Measurements from ENCODE around the gene GPNMB.
"Not testable (repeated sequence)": the region's sequence is repeated elsewhere in the genome, so short reads cannot be mapped to it uniquely, and the experiment has no call there.

The GPNMB gene

GRCh38 chr7:23246555-23246954, at the start of gene GPNMB:
GPNMB (plus strand) TSS chr7:23246775; CDS start chr7:23246858, 83 bp downstream.
- no peak for DNase-seq

- not testable (repeated sequence) for DNase-seq
These were observed 48.8 kb upstream of the GPNMB start for GRCh38 chr7:23197745-23198144.

- no peak for DNase-seq
These were observed 46.2 kb upstream of the GPNMB start for GRCh38 chr7:23200331-23200730.

- no peak for DNase-seq
These were observed 42.3 kb upstream of the GPNMB start for GRCh38 chr7:23204241-23204640.

- no peak for DNase-seq
These were observed 41.0 kb upstream of the GPNMB start for GRCh38 chr7:23205577-23205908.

- no peak for DNase-seq
These were observed 40.4 kb upstream of the GPNMB start for GRCh38 chr7:23205909-23206767.

- DNase-seq = no peak
These were observed 39.6 kb upstream of the GPNMB start for GRCh38 chr7:23207021-23207420.

GRCh38 chr7:23207884-23208283, 38.7 kb upstream of the GPNMB start:
- no peak for DNase-seq

GRCh38 chr7:23208316-23208715, 38.3 kb upstream of the GPNMB start:
- DNase-seq = no peak

- no peak for DNase-seq
These were observed 36.1 kb upstream of the GPNMB start for GRCh38 chr7:23210506-23210905.

GRCh38 chr7:23211589-23211988, 35.0 kb upstream of the GPNMB start:
- DNase-seq = no peak

- no peak for DNase-seq
These were observed 34.2 kb upstream of the GPNMB start for GRCh38 chr7:23212395-23212794.

- DNase-seq = no peak
These were observed 33.7 kb upstream of the GPNMB start for GRCh38 chr7:23212841-23213240.

GRCh38 chr7:23213755-23214154, 32.8 kb upstream of the GPNMB start:
- DNase-seq = no peak

GRCh38 chr7:23214423-23214822, 32.2 kb upstream of the GPNMB start:
- DNase-seq = no peak

GRCh38 chr7:23214938-23215337, 31.6 kb upstream of the GPNMB start:
- DNase-seq = no peak

- DNase-seq = no peak
These were observed 30.6 kb upstream of the GPNMB start for GRCh38 chr7:23216021-23216420.

- DNase-seq = no peak
These were observed 28.4 kb upstream of the GPNMB start for GRCh38 chr7:23218196-23218595.

- DNase-seq = peak; percentile 76
These were observed 25.8 kb upstream of the GPNMB start for GRCh38 chr7:23220690-23221305.

GRCh38 chr7:23222439-23223030, 24.0 kb upstream of the GPNMB start:
- peak; percentile 49 for DNase-seq

- not testable (repeated sequence) for DNase-seq
These were observed 22.2 kb upstream of the GPNMB start for GRCh38 chr7:23224364-23224763.

- DNase-seq = no peak
These were observed 19.6 kb upstream of the GPNMB start for GRCh38 chr7:23226844-23227450.

GRCh38 chr7:23228412-23228811, 18.2 kb upstream of the GPNMB start:
- DNase-seq = no peak

- DNase-seq = no peak
These were observed 15.9 kb upstream of the GPNMB start for GRCh38 chr7:23230641-23231101.
